SK-N-SH (cell line): ENCODE results near the gene TICAM2. TPM values are rescaled to one million over a fixed set of nuclear protein-coding genes. Genes with fewer than 3 reads are reported as not detected.

Source experiments
- CHD2 ChIP-seq: fragments of 150-350 bp; IDR thresholded peaks from 2 replicates; pipeline ENCODE4 v1.6.1; 2018; ENCODE audit warnings: low read length; ENCODE audit not compliant: partially characterized antibody
- EP300 ChIP-seq, 2 experiments: IDR thresholded peaks; 2 replicates each; pipeline versions ENCODE4 v1.4.0 to v1.6.1; 2012; ENCODE audit warnings: borderline replicate concordance in 1 of 2, low read depth in 1 of 2, low read length in 1 of 2
- FOXM1 ChIP-seq: IDR thresholded peaks from 2 replicates; pipeline ENCODE4 v1.4.0; 2012; ENCODE audit warnings: low read depth, mild to moderate bottlenecking
- MXI1 ChIP-seq: IDR thresholded peaks from 2 replicates; pipeline ENCODE4 v1.6.1; 2012; ENCODE audit warnings: mild to moderate bottlenecking, low read depth, low read length, improper control_type of control experiment
- NRF1 ChIP-seq: IDR thresholded peaks from 2 replicates; pipeline ENCODE4 v1.6.1; 2012; ENCODE audit warnings: low read depth, mild to moderate bottlenecking, low read length
- RAD21 ChIP-seq: IDR thresholded peaks from 2 replicates; pipeline ENCODE4 v1.6.1; 2012; ENCODE audit warnings: mild to moderate bottlenecking, low read length
- RCOR1 ChIP-seq: fragments of 150-350 bp; IDR thresholded peaks from 2 replicates; pipeline ENCODE4 v1.6.1; 2017; ENCODE audit warnings: antibody characterized with exemption, low read length
- RXRA ChIP-seq: IDR thresholded peaks from 2 replicates; pipeline ENCODE4 v1.4.0; 2012; ENCODE audit warnings: low read depth, mild to moderate bottlenecking, borderline replicate concordance
- TEAD4 ChIP-seq: IDR thresholded peaks from 2 replicates; pipeline ENCODE4 v1.4.0; 2012; ENCODE audit warnings: mild to moderate bottlenecking, borderline replicate concordance; ENCODE audit not compliant: insufficient read depth
- USF1 ChIP-seq: IDR thresholded peaks from 2 replicates; pipeline ENCODE4 v1.4.0; 2012; ENCODE audit warnings: low read depth, borderline replicate concordance
- YY1 ChIP-seq: IDR thresholded peaks from 2 replicates; pipeline ENCODE4 v1.4.0; 2012; ENCODE audit warnings: low read depth, mild to moderate bottlenecking
- polyA plus RNA-seq, 3 experiments: library from polyadenylated mRNA; depleted of rRNA; stranded (reverse); fragments of >200 nt; gene quantifications; 2 replicates each; pipeline ENCODE4 v1.2.3, GENCODE V29; 2012
- TF ChIP-seq, protein P1 (sequence below): fragments of 200-600 bp; sonication (generic); IDR thresholded peaks from 2 replicates; pipeline ENCODE4 v1.6.1; 2017; ENCODE audit warnings: antibody characterized with exemption, mild to moderate bottlenecking, moderate library complexity
- TF ChIP-seq, protein P2 (sequence below): fragments of 150-350 bp; IDR thresholded peaks from 2 replicates; pipeline ENCODE4 v1.6.1; 2017; ENCODE audit warnings: antibody characterized with exemption, low read length, low read depth, borderline replicate concordance
- TF ChIP-seq, protein P3 (sequence below): fragments of 150-350 bp; IDR thresholded peaks from 2 replicates; pipeline ENCODE4 v1.6.1; 2016; ENCODE audit warnings: mild to moderate bottlenecking, low read depth, low read length
- TF ChIP-seq, protein P4 (sequence below): IDR thresholded peaks from 2 replicates; pipeline ENCODE4; 2012

Gene TICAM2
- polyA plus RNA-seq, 1 of the 3 experiments (the other 2 are of a cell fraction), result not detected

- TF ChIP-seq, protein P1, sequence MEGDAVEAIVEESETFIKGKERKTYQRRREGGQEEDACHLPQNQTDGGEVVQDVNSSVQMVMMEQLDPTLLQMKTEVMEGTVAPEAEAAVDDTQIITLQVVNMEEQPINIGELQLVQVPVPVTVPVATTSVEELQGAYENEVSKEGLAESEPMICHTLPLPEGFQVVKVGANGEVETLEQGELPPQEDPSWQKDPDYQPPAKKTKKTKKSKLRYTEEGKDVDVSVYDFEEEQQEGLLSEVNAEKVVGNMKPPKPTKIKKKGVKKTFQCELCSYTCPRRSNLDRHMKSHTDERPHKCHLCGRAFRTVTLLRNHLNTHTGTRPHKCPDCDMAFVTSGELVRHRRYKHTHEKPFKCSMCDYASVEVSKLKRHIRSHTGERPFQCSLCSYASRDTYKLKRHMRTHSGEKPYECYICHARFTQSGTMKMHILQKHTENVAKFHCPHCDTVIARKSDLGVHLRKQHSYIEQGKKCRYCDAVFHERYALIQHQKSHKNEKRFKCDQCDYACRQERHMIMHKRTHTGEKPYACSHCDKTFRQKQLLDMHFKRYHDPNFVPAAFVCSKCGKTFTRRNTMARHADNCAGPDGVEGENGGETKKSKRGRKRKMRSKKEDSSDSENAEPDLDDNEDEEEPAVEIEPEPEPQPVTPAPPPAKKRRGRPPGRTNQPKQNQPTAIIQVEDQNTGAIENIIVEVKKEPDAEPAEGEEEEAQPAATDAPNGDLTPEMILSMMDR, result peak; percentile 93
- TF ChIP-seq, protein P2, sequence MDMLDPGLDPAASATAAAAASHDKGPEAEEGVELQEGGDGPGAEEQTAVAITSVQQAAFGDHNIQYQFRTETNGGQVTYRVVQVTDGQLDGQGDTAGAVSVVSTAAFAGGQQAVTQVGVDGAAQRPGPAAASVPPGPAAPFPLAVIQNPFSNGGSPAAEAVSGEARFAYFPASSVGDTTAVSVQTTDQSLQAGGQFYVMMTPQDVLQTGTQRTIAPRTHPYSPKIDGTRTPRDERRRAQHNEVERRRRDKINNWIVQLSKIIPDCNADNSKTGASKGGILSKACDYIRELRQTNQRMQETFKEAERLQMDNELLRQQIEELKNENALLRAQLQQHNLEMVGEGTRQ, result no peak
- no peak for TF ChIP-seq RXRA
- no peak for TF ChIP-seq FOXM1
- no peak for TF ChIP-seq USF1
- TF ChIP-seq, protein P3, sequence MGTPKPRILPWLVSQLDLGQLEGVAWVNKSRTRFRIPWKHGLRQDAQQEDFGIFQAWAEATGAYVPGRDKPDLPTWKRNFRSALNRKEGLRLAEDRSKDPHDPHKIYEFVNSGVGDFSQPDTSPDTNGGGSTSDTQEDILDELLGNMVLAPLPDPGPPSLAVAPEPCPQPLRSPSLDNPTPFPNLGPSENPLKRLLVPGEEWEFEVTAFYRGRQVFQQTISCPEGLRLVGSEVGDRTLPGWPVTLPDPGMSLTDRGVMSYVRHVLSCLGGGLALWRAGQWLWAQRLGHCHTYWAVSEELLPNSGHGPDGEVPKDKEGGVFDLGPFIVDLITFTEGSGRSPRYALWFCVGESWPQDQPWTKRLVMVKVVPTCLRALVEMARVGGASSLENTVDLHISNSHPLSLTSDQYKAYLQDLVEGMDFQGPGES, result no peak
- no peak for TF ChIP-seq TEAD4
- no peak; the same call in 1 of the 2 replicates for TF ChIP-seq MXI1
- peak; percentile 95 for TF ChIP-seq RAD21
- no peak for TF ChIP-seq EP300 (IDR thresholded peaks at IDR 0.05; ENCODE audit: borderline replicate concordance in 1 of 2, low read depth in 1 of 2, low read length in 1 of 2)
- TF ChIP-seq, protein P4, sequence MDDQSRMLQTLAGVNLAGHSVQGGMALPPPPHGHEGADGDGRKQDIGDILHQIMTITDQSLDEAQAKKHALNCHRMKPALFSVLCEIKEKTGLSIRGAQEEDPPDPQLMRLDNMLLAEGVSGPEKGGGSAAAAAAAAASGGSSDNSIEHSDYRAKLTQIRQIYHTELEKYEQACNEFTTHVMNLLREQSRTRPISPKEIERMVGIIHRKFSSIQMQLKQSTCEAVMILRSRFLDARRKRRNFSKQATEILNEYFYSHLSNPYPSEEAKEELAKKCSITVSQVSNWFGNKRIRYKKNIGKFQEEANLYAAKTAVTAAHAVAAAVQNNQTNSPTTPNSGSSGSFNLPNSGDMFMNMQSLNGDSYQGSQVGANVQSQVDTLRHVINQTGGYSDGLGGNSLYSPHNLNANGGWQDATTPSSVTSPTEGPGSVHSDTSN, result no peak
- no peak for TF ChIP-seq NRF1
- peak; percentile 21; the same call in 1 of the 2 replicates for TF ChIP-seq YY1
- peak; percentile 16 for TF ChIP-seq CHD2
- no peak for TF ChIP-seq RCOR1
Observed at GRCh38 chr5:115634343-115635132, 32.3 kb upstream of the TICAM2 start (continued).
